Measurements from ENCODE around the gene SLC5A11. TPM values are rescaled to one million over a fixed set of nuclear protein-coding genes. Genes with fewer than 3 reads are reported as not detected.

The SLC5A11 gene
- total RNA-seq, 4 donors from 2014 or later = 0.33 to 0.66 TPM; not detected in 2

- no peak for TF ChIP-seq CTCF (IDR thresholded peaks at IDR 0.05; ENCODE audit: low read depth)
Measured at GRCh38 chr16:24915576-24915975, 69.8 kb downstream of the SLC5A11 start.

- no peak for TF ChIP-seq CTCF (IDR thresholded peaks at IDR 0.05; ENCODE audit: low read depth)
Measured at GRCh38 chr16:24917236-24917635, 71.5 kb downstream of the SLC5A11 start.

GRCh38 chr16:24917891-24918290 is 72.1 kb downstream of the SLC5A11 start:
- no peak for TF ChIP-seq CTCF (IDR thresholded peaks at IDR 0.05; ENCODE audit: low read depth)

- no peak for TF ChIP-seq CTCF (IDR thresholded peaks at IDR 0.05; ENCODE audit: low read depth)
Measured at GRCh38 chr16:24918641-24919040, 72.9 kb downstream of the SLC5A11 start.

GRCh38 chr16:24919536-24919935 is 73.8 kb downstream of the SLC5A11 start:
- no peak for TF ChIP-seq CTCF (IDR thresholded peaks at IDR 0.05; ENCODE audit: low read depth)

GRCh38 chr16:24920568-24920967 is 74.8 kb downstream of the SLC5A11 start:
- no peak for TF ChIP-seq CTCF (IDR thresholded peaks at IDR 0.05; ENCODE audit: low read depth)

- no peak for TF ChIP-seq CTCF (IDR thresholded peaks at IDR 0.05; ENCODE audit: low read depth)
Measured at GRCh38 chr16:24921229-24921628, 75.5 kb downstream of the SLC5A11 start.
